ENCODE data around the gene COX5A.

The COX5A gene

GRCh38 chr15:74937590-74938371 is at the start of gene COX5A:
Gene COX5A, minus strand, starts transcription at chr15:74938073. Its CDS starts 59 bp downstream, at chr15:74938014.
- DNase-seq (ENCODE audit: low read depth, low spot score): peak; percentile 91

- DNase-seq (ENCODE audit: low read depth, low spot score): no peak
These were observed 45.9 kb upstream of the COX5A start for GRCh38 chr15:74983725-74984231.

- DNase-seq (ENCODE audit: low read depth, low spot score): no peak
These were observed 44.3 kb upstream of the COX5A start for GRCh38 chr15:74982183-74982582.

GRCh38 chr15:74978503-74978902 is 40.6 kb upstream of the COX5A start:
- DNase-seq (ENCODE audit: low read depth, low spot score): no peak

GRCh38 chr15:74978077-74978476 is 40.2 kb upstream of the COX5A start:
- no peak for DNase-seq (ENCODE audit: low read depth, low spot score)

GRCh38 chr15:74977599-74977998 is 39.7 kb upstream of the COX5A start:
- DNase-seq (ENCODE audit: low read depth, low spot score): no peak

GRCh38 chr15:74976159-74976558 is 38.3 kb upstream of the COX5A start:
- no peak for DNase-seq (ENCODE audit: low read depth, low spot score)

GRCh38 chr15:74967670-74968069 is 29.8 kb upstream of the COX5A start:
- DNase-seq (ENCODE audit: low read depth, low spot score): no peak

GRCh38 chr15:74964794-74965193 is 26.9 kb upstream of the COX5A start:
- no peak for DNase-seq (ENCODE audit: low read depth, low spot score)

- no peak for DNase-seq (ENCODE audit: low read depth, low spot score)
These were observed 25.3 kb upstream of the COX5A start for GRCh38 chr15:74963213-74963612.

GRCh38 chr15:74962671-74963070 is 24.8 kb upstream of the COX5A start:
- no peak for DNase-seq (ENCODE audit: low read depth, low spot score)

GRCh38 chr15:74962219-74962618 is 24.3 kb upstream of the COX5A start:
- no peak for DNase-seq (ENCODE audit: low read depth, low spot score)

- DNase-seq (ENCODE audit: low read depth, low spot score): no peak
These were observed 23.7 kb upstream of the COX5A start for GRCh38 chr15:74961616-74962015.

GRCh38 chr15:74960995-74961588 is 23.2 kb upstream of the COX5A start:
- DNase-seq (ENCODE audit: low read depth, low spot score): no peak

- DNase-seq (ENCODE audit: low read depth, low spot score): no peak
These were observed 22.4 kb upstream of the COX5A start for GRCh38 chr15:74960286-74960685.

GRCh38 chr15:74959586-74959939 is 21.7 kb upstream of the COX5A start:
- no peak for DNase-seq (ENCODE audit: low read depth, low spot score)

GRCh38 chr15:74958908-74959585 is 21.2 kb upstream of the COX5A start:
- no peak for DNase-seq (ENCODE audit: low read depth, low spot score)

GRCh38 chr15:74958320-74958907 is 20.5 kb upstream of the COX5A start:
- DNase-seq (ENCODE audit: low read depth, low spot score): no peak

- no peak for DNase-seq (ENCODE audit: low read depth, low spot score)
These were observed 19.7 kb upstream of the COX5A start for GRCh38 chr15:74957476-74958035.

- DNase-seq (ENCODE audit: low read depth, low spot score): no peak
These were observed 19.0 kb upstream of the COX5A start, which contains the start of gene RPP25 for GRCh38 chr15:74956648-74957475. Gene RPP25, minus strand, starts transcription at chr15:74956772. Its CDS starts 189 bp downstream, at chr15:74956583.
